H4 (cell line): ENCODE measurements around the gene LRRC4. TPM values are rescaled to one million over a fixed set of nuclear protein-coding genes. Genes with fewer than 3 reads are reported as not detected.

Source experiments
- DNase-seq: peaks from one replicate; pipeline ENCODE4 v3.0.0-alpha.2; 2015; ENCODE audit warnings: low spot score
- total RNA-seq: library from RNA; depleted of rRNA; stranded (reverse); fragments of >200 nt; shearing (Covaris generic); gene quantifications from 2 replicates; pipeline ENCODE4 v1.2.3, GENCODE V29; 2014

The LRRC4 gene
- total RNA-seq, 1 experiment from 2014 or later = not detected

- DNase-seq = no peak
These were observed 24.5 kb downstream of the LRRC4 start for GRCh38 chr7:128006550-128007302.

- no peak for DNase-seq
These were observed 25.5 kb downstream of the LRRC4 start for GRCh38 chr7:128005759-128006159.

- no peak for DNase-seq
These were observed 26.1 kb downstream of the LRRC4 start for GRCh38 chr7:128005117-128005516.

- no peak for DNase-seq
These were observed 26.6 kb downstream of the LRRC4 start for GRCh38 chr7:128004623-128005022.

- no peak for DNase-seq
These were observed 27.4 kb downstream of the LRRC4 start for GRCh38 chr7:128003787-128004186.

GRCh38 chr7:128003167-128003566, 28.1 kb downstream of the LRRC4 start:
- no peak for DNase-seq

- no peak for DNase-seq
These were observed 30.4 kb downstream of the LRRC4 start for GRCh38 chr7:128000854-128001265.

GRCh38 chr7:128000048-128000447, 31.2 kb downstream of the LRRC4 start:
- DNase-seq = no peak

GRCh38 chr7:127998671-127999070, 32.6 kb downstream of the LRRC4 start:
- DNase-seq = no peak

- no peak for DNase-seq
These were observed 33.9 kb downstream of the LRRC4 start for GRCh38 chr7:127997226-127997922.

GRCh38 chr7:127996253-127997071, 34.8 kb downstream of the LRRC4 start:
- no peak for DNase-seq

GRCh38 chr7:127995881-127996215, 35.4 kb downstream of the LRRC4 start:
- no peak for DNase-seq

- DNase-seq = no peak
These were observed 35.9 kb downstream of the LRRC4 start for GRCh38 chr7:127995156-127995880.

GRCh38 chr7:127993987-127994386, 37.2 kb downstream of the LRRC4 start:
- no peak for DNase-seq

GRCh38 chr7:127993317-127993716, 37.9 kb downstream of the LRRC4 start:
- no peak for DNase-seq

GRCh38 chr7:127988751-127989150, 42.5 kb downstream of the LRRC4 start:
- DNase-seq = no peak

- no peak for DNase-seq
These were observed 44.4 kb downstream of the LRRC4 start for GRCh38 chr7:127986581-127987521.

- DNase-seq = no peak
These were observed 47.4 kb downstream of the LRRC4 start for GRCh38 chr7:127983804-127984332.

GRCh38 chr7:127981965-127982364, 49.3 kb downstream of the LRRC4 start:
- DNase-seq = no peak

GRCh38 chr7:127980901-127981300, 50.3 kb downstream of the LRRC4 start:
- no peak for DNase-seq
